ENCODE data around the gene PTCRA. TPM values are rescaled to one million over a fixed set of nuclear protein-coding genes. Genes with fewer than 3 reads are reported as not detected.

The PTCRA gene
- total and polyA plus RNA-seq, 2 donors (not counting 3 experiments of a cell fraction or from before 2014, with no cell fraction given): not detected

- TF ChIP-seq MAX (IDR thresholded peaks at IDR 0.05; ENCODE audit: insufficient read depth, insufficient read length) (no peak), POLR2AphosphoS5 (IDR thresholded peaks at IDR 0.05; ENCODE audit: insufficient read depth, low read depth, low read length) (no peak)
- Histone ChIP-seq H3K27ac (ENCODE audit: insufficient read depth, low read depth, low read length) (no peak overlapping the region), H3K4me2 (ENCODE audit: insufficient read depth, low read length) (no peak overlapping the region), H2AFZ (ENCODE audit: low read depth, low read length) (no peak overlapping the region), H3K9me3 (replicated peaks; ENCODE audit: control insufficient read depth, insufficient read depth, low read length) (no peaks in the 10 kb centered on the region), H4K20me1 (replicated peaks; ENCODE audit: control insufficient read depth, extremely low read depth, insufficient read depth, low read length) (no peaks in the 10 kb centered on the region), H3K9me1 (replicated peaks; ENCODE audit: control insufficient read depth, extremely low read depth, insufficient read depth, low read length) (no peaks in the 10 kb centered on the region), H3K27me3 (ENCODE audit: control insufficient read depth in 2 of 2, insufficient read depth in 2 of 2, low read length in 2 of 2) (no peaks in the 10 kb centered on the region), H3K4me3 (replicated peaks in 1 of 3; ENCODE audit: insufficient read depth in 1 of 3, low read depth in 1 of 3, low read length in 3 of 3) (no peak overlapping the region), H3K36me3 (ENCODE audit: control insufficient read depth in 2 of 2, extremely low read depth in 1 of 2, insufficient read depth in 2 of 2, low read length in 2 of 2) (peaks cover 5 to 34% of the 10 kb centered on the region in 2 experiments), H3K9ac (replicated peaks; ENCODE audit: extremely low read depth, insufficient read depth, low read length) (no peak overlapping the region), H3K79me2 (ENCODE audit: control insufficient read depth, insufficient read depth, low read length) (no peaks in the 10 kb centered on the region), H3K4me1 (ENCODE audit: control insufficient read depth, extremely low read depth, insufficient read depth, low read length) (peaks cover 6% of the 10 kb centered on the region)
- DNase-seq (ENCODE audit: low read depth, low spot score) (no peak), FAIRE-seq (no peak)
- dilution Hi-C loops (cut with MboI; ENCODE audit: extremely low pct_ligation_motif_present, low sequenced_read_pairs) (no loop called here), intact Hi-C loops (cut with micrococcal nuclease) (no loop called here)
- ChIA-PET POLR2A (no interaction called here), CTCF (interaction anchor here (1.3 to 1.4 kb wide), 2 partner anchors 11 to 28 kb away, joined by 3 to 5 read pairs; partner anchors contain the start of gene CNPY3)
- no TSS peak for BruUV-seq (replicated peaks)
These were observed 23.9 kb downstream of the PTCRA start for GRCh38 chr6:42939810-42940167.

GRCh38 chr6:42940493-42941045, 24.7 kb downstream of the PTCRA start:
- no TSS peak for BruUV-seq (replicated peaks)
- no peak for TF ChIP-seq POLR2AphosphoS5 (IDR thresholded peaks at IDR 0.05; ENCODE audit: insufficient read depth, low read depth, low read length)
- TF ChIP-seq POLR2A (IDR thresholded peaks at IDR 0.05; ENCODE audit: low read depth, low read length): no peak
- TF ChIP-seq CTCF (IDR thresholded peaks at IDR 0.05; ENCODE audit: extremely low read depth in 1 of 2, insufficient read depth in 1 of 2, low read depth in 1 of 2, low read length in 2 of 2): no peak
- no peak for TF ChIP-seq MYC (IDR thresholded peaks at IDR 0.05; ENCODE audit: low read depth, low read length)
- TF ChIP-seq GATA2 (IDR thresholded peaks at IDR 0.05; ENCODE audit: insufficient read depth, insufficient read length, low read depth, low read length): no peak
- TF ChIP-seq JUN (IDR thresholded peaks at IDR 0.05; ENCODE audit: borderline replicate concordance, insufficient read depth, insufficient read length, low read depth): no peak
- no peak for TF ChIP-seq MAX (IDR thresholded peaks at IDR 0.05; ENCODE audit: insufficient read depth, insufficient read length)
- TF ChIP-seq FOS (IDR thresholded peaks at IDR 0.05; ENCODE audit: borderline replicate concordance, insufficient read depth, low read length): no peak
- no peak for TF ChIP-seq EZH2 (IDR thresholded peaks at IDR 0.05; ENCODE audit: borderline replicate concordance, low read depth, low read length, severe bottlenecking)
- H3K4me1 ChIP-seq (ENCODE audit: control insufficient read depth, extremely low read depth, insufficient read depth, low read length): no peaks in the 10 kb centered on the region
- H3K4me2 ChIP-seq (ENCODE audit: insufficient read depth, low read length): no peak overlapping the region
- H3K27ac ChIP-seq (ENCODE audit: insufficient read depth, low read depth, low read length): no peak overlapping the region
- dilution Hi-C loops (cut with MboI; ENCODE audit: extremely low pct_ligation_motif_present, low sequenced_read_pairs) (no loop called here), intact Hi-C loops (cut with micrococcal nuclease) (no loop called here)
- H3K27me3 ChIP-seq (ENCODE audit: control insufficient read depth in 2 of 2, insufficient read depth in 2 of 2, low read length in 2 of 2): no peaks in the 10 kb centered on the region
- no peak overlapping the region for H3K4me3 ChIP-seq (replicated peaks in 1 of 3; ENCODE audit: insufficient read depth in 1 of 3, low read depth in 1 of 3, low read length in 3 of 3)
- H3K36me3 ChIP-seq (ENCODE audit: control insufficient read depth in 2 of 2, extremely low read depth in 1 of 2, insufficient read depth in 2 of 2, low read length in 2 of 2): peaks cover 5 to 31% of the 10 kb centered on the region in 2 experiments
- CTCF ChIA-PET: interaction anchor here (0.5 to 1.4 kb wide), 5 partner anchors 11 to 74 kb away, joined by 3 to 5 read pairs (median 4); partner anchors contain the start of genes CNPY3 and KLHDC3
- H3K9me1 ChIP-seq (replicated peaks; ENCODE audit: control insufficient read depth, extremely low read depth, insufficient read depth, low read length): no peaks in the 10 kb centered on the region
- no peak overlapping the region for H2AFZ ChIP-seq (ENCODE audit: low read depth, low read length)
- POLR2A ChIA-PET: no interaction called here
- DNase-seq (ENCODE audit: low read depth, low spot score) (no peak), FAIRE-seq (no peak)
- no peaks in the 10 kb centered on the region for H3K79me2 ChIP-seq (ENCODE audit: control insufficient read depth, insufficient read depth, low read length)
- H3K9ac ChIP-seq (replicated peaks; ENCODE audit: extremely low read depth, insufficient read depth, low read length): no peak overlapping the region
- no peaks in the 10 kb centered on the region for H4K20me1 ChIP-seq (replicated peaks; ENCODE audit: control insufficient read depth, extremely low read depth, insufficient read depth, low read length)
- H3K9me3 ChIP-seq (replicated peaks; ENCODE audit: control insufficient read depth, insufficient read depth, low read length): no peaks in the 10 kb centered on the region

Measured in endothelial cell of umbilical vein (primary cell).